GM23338 (cell line): ENCODE measurements around the gene CDC25C. TPM values are rescaled to one million over a fixed set of nuclear protein-coding genes. Genes with fewer than 3 reads are reported as not detected.

Experiments
- ATAC-seq: fragments of 200-7000 bp; cut with Tn5 transposase; 3 replicates; pipeline ENCODE4 v1.9.1; 2020
- DNase-seq: peaks from one replicate; pipeline ENCODE4 v3.0.0-alpha.2; 2015; ENCODE audit warnings: low spot score
- H2AFZ ChIP-seq: fragments of 200-600 bp; sonication (generic); 2 replicates; pipeline ENCODE4 v1.8.0; 2016; ENCODE audit warnings: antibody characterized with exemption, mild to moderate bottlenecking, moderate library complexity
- H3F3A ChIP-seq: fragments of 200-600 bp; sonication (generic); replicated peaks from 2 replicates; pipeline ENCODE4 v1.8.0; 2017; ENCODE audit warnings: antibody characterized with exemption, mixed run types, low read depth
- H3K27ac ChIP-seq: fragments of 200-600 bp; sonication (generic); 2 replicates; pipeline ENCODE4 v1.6.1; 2016; ENCODE audit warnings: low read depth
- H3K27me3 ChIP-seq: fragments of 200-600 bp; sonication (generic); 2 replicates; pipeline ENCODE4 v1.8.0; 2016; ENCODE audit warnings: mild to moderate bottlenecking, mixed run types, moderate library complexity; ENCODE audit not compliant: insufficient read depth
- H3K36me3 ChIP-seq: fragments of 200-600 bp; sonication (generic); 2 replicates; pipeline ENCODE4 v1.8.0; 2016; ENCODE audit warnings: mild to moderate bottlenecking; ENCODE audit not compliant: insufficient read depth
- H3K4me1 ChIP-seq: fragments of 200-600 bp; sonication (generic); 2 replicates; pipeline ENCODE4 v1.8.0; 2016; ENCODE audit warnings: mild to moderate bottlenecking, moderate library complexity; ENCODE audit not compliant: insufficient read depth
- H3K4me2 ChIP-seq: fragments of 200-600 bp; sonication (generic); 2 replicates; pipeline ENCODE4 v1.7.1; 2017; ENCODE audit warnings: mixed run types
- H3K4me3 ChIP-seq: fragments of 200-600 bp; sonication (generic); 2 replicates; pipeline ENCODE4 v1.6.1; 2016; ENCODE audit warnings: mixed run types
- H3K79me2 ChIP-seq: fragments of 200-600 bp; sonication (generic); replicated peaks from 2 replicates; pipeline ENCODE4 v1.8.0; 2017; ENCODE audit warnings: mild to moderate bottlenecking; ENCODE audit not compliant: insufficient read depth
- H3K9me2 ChIP-seq: fragments of 200-600 bp; sonication (generic); 2 replicates; pipeline ENCODE4 v1.8.0; 2017; ENCODE audit not compliant: insufficient read depth
- H4K20me1 ChIP-seq: fragments of 200-600 bp; sonication (generic); replicated peaks from 2 replicates; pipeline ENCODE4 v1.8.0; 2017; ENCODE audit warnings: mild to moderate bottlenecking; ENCODE audit not compliant: insufficient read depth
- H3K27ac Mint-ChIP-seq: 2 replicates; pipeline ENCODE4 v1.8.0; 2020; ENCODE audit warnings: inconsistent platforms, mild to moderate bottlenecking, moderate library complexity, mixed read lengths
- H3K27me3 Mint-ChIP-seq: 3 replicates; pipeline ENCODE4 v1.8.0; 2022; ENCODE audit warnings: low read depth, mild to moderate bottlenecking, moderate library complexity, mixed read lengths, inconsistent platforms; ENCODE audit not compliant: insufficient read depth, poor library complexity
- H3K36me3 Mint-ChIP-seq: 3 replicates; pipeline ENCODE4 v1.8.0; 2021; ENCODE audit warnings: low read depth, mild to moderate bottlenecking, inconsistent platforms, moderate library complexity, mixed read lengths
- H3K4me1 Mint-ChIP-seq: 3 replicates; pipeline ENCODE4 v1.8.0; 2020; ENCODE audit warnings: mild to moderate bottlenecking, inconsistent platforms, mixed read lengths
- H3K4me3 Mint-ChIP-seq: 3 replicates; pipeline ENCODE4 v1.8.0; 2021; ENCODE audit warnings: moderate library complexity, mild to moderate bottlenecking, inconsistent platforms, mixed read lengths
- H3K9me3 Mint-ChIP-seq: 3 replicates; pipeline ENCODE4 v1.8.0; 2020; ENCODE audit warnings: moderate library complexity, mild to moderate bottlenecking, inconsistent platforms, mixed read lengths
- CREB1 ChIP-seq: fragments of 250-450 bp; sonication (Bioruptor Pico); IDR thresholded peaks from 2 replicates; pipeline ENCODE4 v1.5.0; 2020; ENCODE audit warnings: low read depth, mild to moderate bottlenecking, moderate library complexity
- EZH2 ChIP-seq: fragments of 200-600 bp; sonication (generic); IDR thresholded peaks from one replicate; pipeline ENCODE4 v1.8.0; 2017; ENCODE audit warnings: antibody characterized with exemption, mild to moderate bottlenecking, low read depth; ENCODE audit not compliant: unreplicated experiment
- EZH2phosphoT487 ChIP-seq: fragments of 200-600 bp; sonication (generic); IDR thresholded peaks from one replicate; pipeline ENCODE4 v1.8.1; 2018; ENCODE audit warnings: antibody characterized with exemption; ENCODE audit not compliant: unreplicated experiment
- JUNB ChIP-seq: IDR thresholded peaks from one replicate; pipeline ENCODE4 v1.6.1; 2016; ENCODE audit warnings: antibody characterized with exemption; ENCODE audit not compliant: unreplicated experiment
- NANOG ChIP-seq: IDR thresholded peaks from 2 replicates; pipeline ENCODE4 v1.6.1; 2016; ENCODE audit warnings: antibody characterized with exemption, borderline replicate concordance
- POLR2AphosphoS5 ChIP-seq: IDR thresholded peaks from 2 replicates; pipeline ENCODE4 v1.6.1; 2016; ENCODE audit warnings: antibody characterized with exemption, low read depth
- polyA plus RNA-seq: library from polyadenylated mRNA; unstranded; fragments of >200 nt; fragmentation: Nextera tagmentation; extraction: Ambion mirVana; gene quantifications from 2 replicates; pipeline ENCODE4 v1.2.1, GENCODE V29; 2016
- total RNA-seq: library from RNA; depleted of rRNA; stranded (reverse); fragments of >200 nt; shearing (Covaris generic); gene quantifications from 2 replicates; pipeline ENCODE4 v1.2.3, GENCODE V29; 2014
- TF ChIP-seq, protein P1 (sequence below): fragments of 250-450 bp; sonication (Bioruptor Pico); IDR thresholded peaks from 2 replicates; pipeline ENCODE4 v1.5.0; 2020; ENCODE audit warnings: mild to moderate bottlenecking, moderate library complexity
- TF ChIP-seq, protein P2 (sequence below), 2 experiments: fragments of 200-600 bp in 1 of 2; sonication (generic) in 1 of 2; conservative IDR thresholded peaks; 2 replicates each; pipeline versions ENCODE4 v1.5.1 to v1.6.1; 2016 to 2017; ENCODE audit warnings: antibody characterized with exemption in 2 of 2, low read depth in 2 of 2, mild to moderate bottlenecking in 2 of 2, moderate library complexity in 1 of 2

Gene CDC25C
- total and polyA plus RNA-seq, 2 experiments from 2014 or later = 20.9 to 25.6 TPM

DNA sequence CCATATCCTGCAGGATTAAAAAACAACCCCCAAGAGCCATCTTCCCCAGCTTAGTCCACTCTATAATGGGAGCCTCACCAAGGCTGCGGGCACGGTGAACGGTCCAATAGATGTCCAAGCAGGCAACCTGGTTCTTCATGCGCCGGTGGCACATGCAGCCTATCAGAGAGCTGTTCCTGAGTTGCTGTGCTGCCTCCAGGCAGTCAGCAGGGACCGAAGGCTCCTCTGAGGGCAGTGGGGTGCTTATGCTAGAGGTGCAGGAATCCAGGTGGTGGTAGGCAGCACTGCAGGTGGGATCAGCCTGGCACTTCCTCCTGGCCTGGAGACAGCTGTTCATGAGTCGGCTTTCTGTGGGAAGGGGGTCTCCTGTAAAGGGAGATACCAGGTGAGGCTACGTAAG is 67.4 kb downstream of the CDC25C start (continued):
- TF ChIP-seq, protein P1, sequence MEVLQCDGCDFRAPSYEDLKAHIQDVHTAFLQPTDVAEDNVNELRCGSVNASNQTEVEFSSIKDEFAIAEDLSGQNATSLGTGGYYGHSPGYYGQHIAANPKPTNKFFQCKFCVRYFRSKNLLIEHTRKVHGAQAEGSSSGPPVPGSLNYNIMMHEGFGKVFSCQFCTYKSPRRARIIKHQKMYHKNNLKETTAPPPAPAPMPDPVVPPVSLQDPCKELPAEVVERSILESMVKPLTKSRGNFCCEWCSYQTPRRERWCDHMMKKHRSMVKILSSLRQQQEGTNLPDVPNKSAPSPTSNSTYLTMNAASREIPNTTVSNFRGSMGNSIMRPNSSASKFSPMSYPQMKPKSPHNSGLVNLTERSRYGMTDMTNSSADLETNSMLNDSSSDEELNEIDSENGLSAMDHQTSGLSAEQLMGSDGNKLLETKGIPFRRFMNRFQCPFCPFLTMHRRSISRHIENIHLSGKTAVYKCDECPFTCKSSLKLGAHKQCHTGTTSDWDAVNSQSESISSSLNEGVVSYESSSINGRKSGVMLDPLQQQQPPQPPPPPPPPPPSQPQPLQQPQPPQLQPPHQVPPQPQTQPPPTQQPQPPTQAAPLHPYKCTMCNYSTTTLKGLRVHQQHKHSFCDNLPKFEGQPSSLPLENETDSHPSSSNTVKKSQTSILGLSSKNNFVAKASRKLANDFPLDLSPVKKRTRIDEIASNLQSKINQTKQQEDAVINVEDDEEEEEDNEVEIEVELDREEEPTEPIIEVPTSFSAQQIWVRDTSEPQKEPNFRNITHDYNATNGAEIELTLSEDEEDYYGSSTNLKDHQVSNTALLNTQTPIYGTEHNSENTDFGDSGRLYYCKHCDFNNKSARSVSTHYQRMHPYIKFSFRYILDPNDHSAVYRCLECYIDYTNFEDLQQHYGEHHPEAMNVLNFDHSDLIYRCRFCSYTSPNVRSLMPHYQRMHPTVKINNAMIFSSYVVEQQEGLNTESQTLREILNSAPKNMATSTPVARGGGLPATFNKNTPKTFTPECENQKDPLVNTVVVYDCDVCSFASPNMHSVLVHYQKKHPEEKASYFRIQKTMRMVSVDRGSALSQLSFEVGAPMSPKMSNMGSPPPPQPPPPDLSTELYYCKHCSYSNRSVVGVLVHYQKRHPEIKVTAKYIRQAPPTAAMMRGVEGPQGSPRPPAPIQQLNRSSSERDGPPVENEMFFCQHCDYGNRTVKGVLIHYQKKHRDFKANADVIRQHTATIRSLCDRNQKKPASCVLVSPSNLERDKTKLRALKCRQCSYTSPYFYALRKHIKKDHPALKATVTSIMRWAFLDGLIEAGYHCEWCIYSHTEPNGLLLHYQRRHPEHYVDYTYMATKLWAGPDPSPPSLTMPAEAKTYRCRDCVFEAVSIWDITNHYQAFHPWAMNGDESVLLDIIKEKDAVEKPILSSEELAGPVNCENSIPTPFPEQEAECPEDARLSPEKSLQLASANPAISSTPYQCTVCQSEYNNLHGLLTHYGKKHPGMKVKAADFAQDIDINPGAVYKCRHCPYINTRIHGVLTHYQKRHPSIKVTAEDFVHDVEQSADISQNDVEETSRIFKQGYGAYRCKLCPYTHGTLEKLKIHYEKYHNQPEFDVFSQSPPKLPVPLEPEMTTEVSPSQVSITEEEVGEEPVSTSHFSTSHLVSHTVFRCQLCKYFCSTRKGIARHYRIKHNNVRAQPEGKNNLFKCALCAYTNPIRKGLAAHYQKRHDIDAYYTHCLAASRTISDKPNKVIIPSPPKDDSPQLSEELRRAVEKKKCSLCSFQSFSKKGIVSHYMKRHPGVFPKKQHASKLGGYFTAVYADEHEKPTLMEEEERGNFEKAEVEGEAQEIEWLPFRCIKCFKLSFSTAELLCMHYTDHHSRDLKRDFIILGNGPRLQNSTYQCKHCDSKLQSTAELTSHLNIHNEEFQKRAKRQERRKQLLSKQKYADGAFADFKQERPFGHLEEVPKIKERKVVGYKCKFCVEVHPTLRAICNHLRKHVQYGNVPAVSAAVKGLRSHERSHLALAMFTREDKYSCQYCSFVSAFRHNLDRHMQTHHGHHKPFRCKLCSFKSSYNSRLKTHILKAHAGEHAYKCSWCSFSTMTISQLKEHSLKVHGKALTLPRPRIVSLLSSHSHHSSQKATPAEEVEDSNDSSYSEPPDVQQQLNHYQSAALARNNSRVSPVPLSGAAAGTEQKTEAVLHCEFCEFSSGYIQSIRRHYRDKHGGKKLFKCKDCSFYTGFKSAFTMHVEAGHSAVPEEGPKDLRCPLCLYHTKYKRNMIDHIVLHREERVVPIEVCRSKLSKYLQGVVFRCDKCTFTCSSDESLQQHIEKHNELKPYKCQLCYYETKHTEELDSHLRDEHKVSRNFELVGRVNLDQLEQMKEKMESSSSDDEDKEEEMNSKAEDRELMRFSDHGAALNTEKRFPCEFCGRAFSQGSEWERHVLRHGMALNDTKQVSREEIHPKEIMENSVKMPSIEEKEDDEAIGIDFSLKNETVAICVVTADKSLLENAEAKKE (CRISPR knock-in tag) = no peak
- TF ChIP-seq, protein P2, sequence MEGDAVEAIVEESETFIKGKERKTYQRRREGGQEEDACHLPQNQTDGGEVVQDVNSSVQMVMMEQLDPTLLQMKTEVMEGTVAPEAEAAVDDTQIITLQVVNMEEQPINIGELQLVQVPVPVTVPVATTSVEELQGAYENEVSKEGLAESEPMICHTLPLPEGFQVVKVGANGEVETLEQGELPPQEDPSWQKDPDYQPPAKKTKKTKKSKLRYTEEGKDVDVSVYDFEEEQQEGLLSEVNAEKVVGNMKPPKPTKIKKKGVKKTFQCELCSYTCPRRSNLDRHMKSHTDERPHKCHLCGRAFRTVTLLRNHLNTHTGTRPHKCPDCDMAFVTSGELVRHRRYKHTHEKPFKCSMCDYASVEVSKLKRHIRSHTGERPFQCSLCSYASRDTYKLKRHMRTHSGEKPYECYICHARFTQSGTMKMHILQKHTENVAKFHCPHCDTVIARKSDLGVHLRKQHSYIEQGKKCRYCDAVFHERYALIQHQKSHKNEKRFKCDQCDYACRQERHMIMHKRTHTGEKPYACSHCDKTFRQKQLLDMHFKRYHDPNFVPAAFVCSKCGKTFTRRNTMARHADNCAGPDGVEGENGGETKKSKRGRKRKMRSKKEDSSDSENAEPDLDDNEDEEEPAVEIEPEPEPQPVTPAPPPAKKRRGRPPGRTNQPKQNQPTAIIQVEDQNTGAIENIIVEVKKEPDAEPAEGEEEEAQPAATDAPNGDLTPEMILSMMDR (conservative IDR thresholded peaks at IDR 0.05; ENCODE audit: low read depth in 2 of 2) = no peak
- no peak for TF ChIP-seq NANOG
- no peak for TF ChIP-seq POLR2AphosphoS5
- no peak for TF ChIP-seq EZH2

DNA sequence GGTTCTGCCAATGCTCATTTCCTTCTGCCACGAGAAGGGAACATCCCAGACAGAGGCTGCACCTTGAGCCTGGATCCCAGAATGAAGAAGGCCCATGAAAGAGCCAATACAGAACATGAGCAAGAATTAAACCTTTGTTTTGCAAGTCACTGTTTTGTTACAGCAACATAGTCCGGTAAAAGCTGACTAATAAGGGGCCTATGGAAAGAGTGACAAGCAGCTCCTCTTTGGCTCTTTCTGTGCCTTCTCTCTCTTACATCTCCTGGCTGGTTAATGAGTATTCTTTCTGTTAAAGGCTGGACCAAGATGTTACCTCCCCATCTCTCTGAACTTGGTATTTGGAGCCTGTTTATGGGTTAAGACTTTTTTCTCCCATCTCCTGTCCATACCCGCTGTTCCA is 68.0 kb downstream of the CDC25C start:
- Histone ChIP-seq H2AFZ (no peak overlapping the region), H3K79me2 (no peaks in the 10 kb centered on the region), H3K4me3 (no peak overlapping the region), H3K36me3 (no peaks in the 10 kb centered on the region), H3F3A (no peaks in the 10 kb centered on the region), H3K4me2 (no peak overlapping the region), H3K9me2 (no peaks in the 10 kb centered on the region), H3K4me1 (no peaks in the 10 kb centered on the region), H4K20me1 (no peaks in the 10 kb centered on the region), H3K27me3 (no peaks in the 10 kb centered on the region), H3K27ac (no peak overlapping the region)
- DNase-seq (no peak), ATAC-seq (no peak)
- H3K27me3 Mint-ChIP-seq = peaks cover 9% of the 10 kb centered on the region
- no peak overlapping the region for H3K4me3 Mint-ChIP-seq
- peaks cover 7% of the 10 kb centered on the region; the same call in 2 of the 3 replicates for H3K4me1 Mint-ChIP-seq
- no peak overlapping the region for H3K27ac Mint-ChIP-seq
- no peaks in the 10 kb centered on the region for H3K9me3 Mint-ChIP-seq
- no peaks in the 10 kb centered on the region for H3K36me3 Mint-ChIP-seq
- TF ChIP-seq NANOG (no peak), EZH2phosphoT487 (no peak), POLR2AphosphoS5 (no peak), CREB1 (no peak), JUNB (no peak)
- TF ChIP-seq, protein P1 (CRISPR knock-in tag) = no peak
